ENCODE measurements around the gene MEFV. TPM values are rescaled to one million over a fixed set of nuclear protein-coding genes. Genes with fewer than 3 reads are reported as not detected.

MEFV gene
- total RNA-seq, 2 experiments from 2014 or later = 0.27 TPM; not detected in 1

GRCh38 chr16:3289998-3290673, 33.7 kb upstream of the MEFV start:
- CTCF ChIA-PET (ENCODE audit: unreplicated experiment) = no interaction called here
- Histone ChIP-seq H3K4me3 (ENCODE audit: low read depth, low read length, poor library complexity, severe bottlenecking) (no peak overlapping the region), H3K4me2 (ENCODE audit: low read length) (no peak overlapping the region), H3K4me1 (ENCODE audit: insufficient read depth, low read length, poor library complexity, severe bottlenecking) (peaks cover 13% of the 10 kb centered on the region), H3K36me3 (ENCODE audit: insufficient read depth, low read length) (peaks cover 87% of the 10 kb centered on the region), H2AFZ (ENCODE audit: low read length) (no peak overlapping the region), H3K79me2 (ENCODE audit: insufficient read depth, low read depth, low read length) (peaks cover 34% of the 10 kb centered on the region), H3K9me2 (ENCODE audit: insufficient read depth, low read length) (no peaks in the 10 kb centered on the region), H4K20me1 (ENCODE audit: insufficient read depth, low read length) (no peaks in the 10 kb centered on the region), H3K9me3 (ENCODE audit: low read length) (no peaks in the 10 kb centered on the region), H3K27ac (ENCODE audit: low read depth, low read length, poor library complexity, severe bottlenecking) (no peak overlapping the region)
- intact Hi-C loops (cut with micrococcal nuclease; ENCODE audit: unreplicated experiment) = no loop called here
- no peak for DNase-seq (ENCODE audit: low spot score)
- TF ChIP-seq CTCF (conservative IDR thresholded peaks at IDR 0.05; ENCODE audit: low read length) = no peak
- TF ChIP-seq EZH2phosphoT487 (IDR thresholded peaks at IDR 0.05; ENCODE audit: borderline replicate concordance, low read depth, low read length) = no peak
- BruUV-seq (replicated peaks) = no TSS peak
- POLR2A ChIA-PET = no interaction called here

GRCh38 chr16:3285131-3285530, 28.7 kb upstream of the MEFV start:
- no TSS peak for BruUV-seq (replicated peaks)
- peaks cover 49% of the 10 kb centered on the region for H3K79me2 ChIP-seq (ENCODE audit: insufficient read depth, low read depth, low read length)

More at GRCh38 chr16:3285131-3285530, 28.7 kb upstream of the MEFV start:
- no peak for DNase-seq (ENCODE audit: low spot score)
- peaks cover 52% of the 10 kb centered on the region for H3K36me3 ChIP-seq (ENCODE audit: insufficient read depth, low read length)
- peaks cover 29% of the 10 kb centered on the region for H3K4me1 ChIP-seq (ENCODE audit: insufficient read depth, low read length, poor library complexity, severe bottlenecking)
- H3K4me2 ChIP-seq (ENCODE audit: low read length) = peak overlapping the region; percentile 98
- POLR2A ChIA-PET = interaction anchor here (0.6 kb wide), 1 partner anchor 188 kb away, joined by 3 read pairs; no protein-coding TSS in a partner anchor
- TF ChIP-seq EZH2phosphoT487 (IDR thresholded peaks at IDR 0.05; ENCODE audit: borderline replicate concordance, low read depth, low read length) (no peak), CTCF (conservative IDR thresholded peaks at IDR 0.05; ENCODE audit: low read length) (no peak)
- no peaks in the 10 kb centered on the region for H3K9me3 ChIP-seq (ENCODE audit: low read length)
- CTCF ChIA-PET (ENCODE audit: unreplicated experiment) = no interaction called here
- peak overlapping the region; percentile 99 for H3K4me3 ChIP-seq (ENCODE audit: low read depth, low read length, poor library complexity, severe bottlenecking)
- no peak overlapping the region for H2AFZ ChIP-seq (ENCODE audit: low read length)
- H3K27ac ChIP-seq (ENCODE audit: low read depth, low read length, poor library complexity, severe bottlenecking) = no peak overlapping the region
- no peaks in the 10 kb centered on the region for H3K9me2 ChIP-seq (ENCODE audit: insufficient read depth, low read length)
- 0 out of 2 replicates have a peak, but pooled peaks cover 8% of the 10 kb centered on the region for H4K20me1 ChIP-seq (ENCODE audit: insufficient read depth, low read length)
- intact Hi-C loops (cut with micrococcal nuclease; ENCODE audit: unreplicated experiment) = no loop called here
